Fibroblast of skin of abdomen (primary cell): ENCODE data around the gene CLEC11A.

Experiments used
- DNase-seq: peaks from one replicate; pipeline ENCODE4 v3.0.0-alpha.2; 2013

Gene CLEC11A

DNA sequence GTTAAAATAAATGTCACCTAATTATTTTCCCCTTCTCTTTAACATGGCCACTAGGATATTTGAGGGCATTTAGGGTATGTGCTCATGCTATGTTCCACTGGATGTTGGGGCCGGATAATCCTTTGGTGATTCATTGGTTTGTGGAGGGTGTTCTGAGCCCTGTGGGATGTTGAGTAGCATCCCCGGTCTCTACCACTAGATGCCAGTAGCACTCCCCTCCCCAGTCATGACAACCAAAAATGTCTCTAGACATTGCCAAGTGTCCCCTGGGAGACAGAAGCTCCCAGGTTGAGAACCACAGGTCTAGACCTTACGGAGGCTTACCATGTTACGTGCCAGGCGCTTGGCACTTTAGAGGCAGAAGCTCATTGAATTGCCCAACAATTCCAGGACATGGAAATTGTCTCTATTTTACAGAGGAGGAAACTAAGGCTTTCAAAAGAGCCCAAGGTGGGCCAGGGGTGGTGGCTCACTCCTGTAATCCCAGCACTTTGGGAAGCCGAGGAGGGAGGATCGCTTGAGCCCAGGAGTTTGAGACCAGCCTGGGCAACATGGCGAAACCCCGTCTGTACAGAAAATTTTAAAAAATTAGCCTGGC lies 17.6 kb upstream of the CLEC11A start:
- peak; percentile 75 for DNase-seq

DNA sequence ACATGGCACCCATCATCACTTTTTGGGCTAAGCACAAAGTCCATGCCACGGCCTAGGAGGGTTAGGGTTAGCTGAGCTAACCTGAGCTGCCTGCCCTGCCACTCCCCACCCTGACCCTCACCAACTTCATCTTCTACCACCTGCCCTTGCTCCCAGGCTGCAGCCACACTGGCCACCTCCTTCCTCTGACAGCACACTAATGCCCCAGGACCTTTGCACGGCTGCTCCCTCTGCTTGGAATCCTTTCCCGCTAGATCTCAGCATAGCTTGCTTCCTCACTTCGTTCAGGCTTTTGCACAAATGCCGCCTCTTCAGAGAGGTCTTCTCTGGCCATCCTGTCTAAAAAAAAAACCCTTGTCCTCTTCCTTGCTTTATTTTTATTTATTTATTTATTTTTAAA lies 16.8 kb upstream of the CLEC11A start:
- DNase-seq: no peak

DNA sequence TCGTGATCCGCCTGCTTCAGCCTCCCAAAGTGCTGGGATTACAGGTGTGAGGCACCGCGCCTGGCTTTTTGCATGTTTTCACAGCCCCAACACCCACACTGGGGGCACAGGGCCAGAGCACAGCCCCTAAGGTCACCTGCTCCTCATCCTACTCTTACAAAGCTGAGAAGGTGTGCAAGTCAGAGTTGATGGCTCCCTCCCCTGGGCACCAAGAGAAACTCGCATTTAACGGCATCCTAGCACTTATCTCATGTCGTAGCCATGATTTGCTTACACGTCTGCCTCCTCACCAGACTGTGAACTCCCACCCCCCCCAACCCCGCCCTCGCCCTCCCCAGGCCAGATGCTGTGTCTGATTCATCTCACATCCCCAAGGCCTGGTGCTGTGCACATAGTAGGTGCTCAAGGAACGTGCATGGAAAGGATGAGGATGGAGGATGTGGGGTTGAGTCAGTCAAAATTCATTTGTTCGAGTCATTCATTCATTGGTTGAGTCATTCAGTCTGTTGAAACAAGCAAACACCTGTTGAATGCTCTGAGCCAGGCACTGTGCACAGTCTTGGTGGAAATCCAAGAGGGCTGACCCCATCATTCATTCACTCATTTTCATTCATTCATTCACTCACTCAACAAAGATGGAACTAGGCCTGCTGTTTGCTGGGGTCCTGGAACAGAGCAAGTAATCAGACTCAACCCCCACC lies 14.8 kb upstream of the CLEC11A start:
- no peak for DNase-seq

DNA sequence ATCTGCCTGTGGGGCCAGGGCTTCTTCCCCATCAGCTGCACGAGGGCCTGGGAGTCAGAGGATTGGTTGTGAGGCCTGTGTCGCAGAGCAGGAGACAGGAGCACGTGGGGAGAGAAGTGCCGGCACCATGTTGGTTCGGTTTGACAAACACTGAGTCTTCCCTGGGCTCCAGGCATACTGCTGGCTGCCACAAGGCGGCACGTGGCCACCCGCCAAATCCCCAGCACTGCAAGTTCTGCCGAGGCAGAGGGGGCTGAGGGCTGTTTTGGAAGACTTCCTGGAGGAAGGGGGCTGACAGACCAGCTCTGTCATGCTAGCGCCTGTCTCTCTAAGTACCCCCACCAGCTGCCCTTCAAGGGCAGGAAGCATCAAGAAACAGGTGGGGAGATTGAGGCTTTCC lies 13.1 kb upstream of the CLEC11A start:
- DNase-seq: no peak

DNA sequence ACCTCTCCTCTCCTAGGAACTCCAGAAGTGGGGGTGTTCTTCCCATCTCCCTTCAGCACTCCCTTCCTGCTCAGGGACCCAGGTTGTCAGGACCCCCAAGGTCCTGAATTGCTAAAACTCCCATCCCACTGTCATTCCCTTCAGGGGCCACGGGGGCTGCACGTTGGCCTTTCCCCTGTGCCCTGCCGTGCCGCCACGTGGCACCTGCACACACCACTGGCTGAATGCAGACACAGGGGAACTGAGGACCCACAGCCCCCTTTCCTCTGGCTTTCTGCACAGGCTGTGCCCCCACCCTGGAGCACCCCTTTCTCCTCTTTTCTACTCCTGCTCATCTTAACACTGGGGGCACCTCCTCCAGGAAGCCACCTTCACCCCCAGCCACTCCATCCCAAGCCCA lies 12.6 kb upstream of the CLEC11A start:
- no peak for DNase-seq

DNA sequence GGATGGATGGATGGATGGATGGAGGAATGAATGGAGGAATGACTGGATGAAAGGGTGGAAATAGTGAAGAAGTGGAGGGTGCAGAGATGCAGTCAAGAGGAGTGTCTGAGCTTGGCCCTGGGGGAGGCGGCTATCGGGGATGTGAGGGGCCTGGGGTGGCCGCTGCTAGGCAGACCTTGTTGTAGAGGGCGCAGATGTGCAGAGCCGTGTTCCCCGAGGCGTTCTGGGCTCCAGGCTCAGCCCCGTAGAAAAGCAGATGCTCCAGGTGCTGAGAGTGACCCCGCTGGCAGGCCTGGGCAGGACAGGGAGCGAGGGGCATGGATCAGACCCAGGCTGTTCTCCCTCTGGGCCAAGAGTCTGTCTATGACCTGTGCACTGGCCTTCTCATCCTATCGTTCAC lies 12.0 kb upstream of the CLEC11A start:
- no peak for DNase-seq

DNA sequence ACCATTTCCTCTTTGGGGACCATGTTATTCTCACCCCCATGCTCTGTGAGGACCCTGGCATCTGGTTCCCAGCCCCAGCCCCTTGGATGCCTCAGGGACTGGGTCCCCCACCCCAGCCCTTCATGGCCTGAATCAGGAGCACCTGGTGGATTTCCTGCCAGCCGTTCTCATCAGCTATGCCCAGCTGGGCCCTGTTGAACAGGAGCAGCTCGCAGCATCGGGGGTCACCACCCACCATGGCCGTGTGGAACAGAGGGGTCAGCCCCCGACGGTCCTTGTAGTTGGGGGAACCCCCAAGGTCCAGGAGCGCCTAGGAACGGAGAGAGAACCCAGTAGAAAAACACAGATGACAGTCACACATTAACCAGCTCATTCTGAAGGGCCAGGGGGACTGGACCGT lies 11.4 kb upstream of the CLEC11A start:
- no peak for DNase-seq

DNA sequence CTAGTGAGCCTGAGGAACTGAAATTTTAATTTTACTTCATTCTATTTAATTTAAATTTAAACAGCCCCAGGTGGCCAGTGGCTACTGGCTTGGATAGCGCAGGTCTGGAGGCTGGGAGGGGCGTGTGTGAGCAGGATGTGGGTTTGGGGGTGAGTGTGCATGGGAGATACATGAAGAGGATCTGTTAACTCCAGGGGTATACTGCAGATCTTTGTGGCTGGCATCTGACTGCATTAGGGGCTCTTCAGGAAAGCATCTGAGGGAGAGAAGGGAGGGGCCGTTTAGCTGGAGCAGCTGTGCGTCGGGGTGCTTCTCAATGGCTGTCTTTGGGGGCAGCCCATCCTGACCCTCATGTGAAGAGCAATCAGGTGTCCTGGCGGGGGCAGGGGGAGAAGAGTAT lies 10.3 kb upstream of the CLEC11A start:
- no peak for DNase-seq

DNA sequence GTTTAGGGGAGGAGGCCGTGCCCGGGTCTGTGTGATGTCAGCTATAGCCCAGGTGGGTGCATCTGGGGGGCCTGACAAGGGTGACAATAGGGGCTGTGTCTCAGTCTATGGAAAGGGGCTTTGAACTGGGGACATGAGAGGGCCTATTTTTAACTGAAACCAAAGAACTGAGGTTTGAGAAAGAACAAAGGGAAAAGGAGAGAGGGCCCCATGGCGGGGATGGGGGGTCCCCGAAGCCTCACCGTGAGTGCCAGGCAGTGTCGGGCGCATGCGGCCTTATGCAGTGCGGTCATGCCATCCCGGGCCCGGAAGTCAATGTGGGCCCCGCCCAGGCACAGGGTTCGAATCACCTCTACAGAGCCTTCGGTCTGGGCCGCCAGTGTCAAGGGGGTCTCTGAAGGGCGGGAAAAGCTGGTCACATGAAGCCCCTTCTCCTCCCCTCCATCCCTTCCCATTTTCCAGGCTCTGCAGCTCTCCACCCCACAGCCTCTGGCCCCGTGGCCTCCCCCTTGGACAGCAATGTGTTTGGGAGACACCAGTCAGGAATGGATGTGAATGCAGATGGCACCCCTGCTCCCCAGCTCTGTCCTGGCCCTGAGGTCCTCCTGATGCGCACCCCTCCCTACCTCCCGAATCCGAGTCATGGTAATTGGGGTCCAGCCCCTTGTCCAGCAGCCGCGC lies 9.5 kb upstream of the CLEC11A start:
- no peak for DNase-seq

DNA sequence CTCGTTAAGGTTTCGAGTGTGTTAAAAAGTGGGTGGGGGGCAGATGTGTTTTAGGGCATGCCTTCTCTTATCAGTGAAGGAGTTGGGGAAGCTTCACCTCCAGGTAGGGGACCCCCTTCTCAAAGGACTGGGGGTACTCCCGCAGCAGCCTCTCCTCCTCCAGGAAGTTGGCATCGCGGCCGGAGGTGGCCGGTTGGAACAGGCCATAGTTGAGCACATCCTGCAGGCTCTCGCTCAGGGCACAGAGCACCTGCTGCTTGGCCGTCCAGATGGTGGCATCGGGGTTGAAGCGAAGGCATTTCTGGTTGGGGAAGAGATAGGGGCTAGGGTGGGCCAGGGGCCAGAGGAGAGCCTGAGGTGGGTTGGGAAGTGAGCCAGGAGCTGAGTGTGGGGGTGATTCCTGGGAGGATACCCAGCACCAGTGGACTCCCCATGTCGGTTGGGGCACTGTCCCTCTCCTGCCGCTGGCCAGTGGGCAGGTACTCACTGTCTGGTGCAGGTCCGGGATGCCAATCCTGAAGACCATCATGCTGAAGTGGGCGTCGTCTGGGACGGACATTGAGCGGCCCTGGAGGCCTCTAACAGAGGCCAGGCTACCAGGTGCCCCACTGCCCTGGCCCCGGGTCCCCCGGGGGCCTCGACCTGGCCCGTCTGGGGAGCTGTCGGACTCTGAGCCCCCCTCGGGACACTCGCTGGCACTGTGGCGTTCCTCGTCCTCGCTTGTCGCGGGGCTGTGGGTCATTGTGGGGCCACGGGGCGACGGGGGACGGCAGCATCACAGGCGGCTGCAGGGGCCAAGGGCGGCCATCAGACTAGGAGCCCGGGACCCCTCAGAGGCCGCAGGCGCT lies 6.8 kb upstream of the CLEC11A start:
- DNase-seq: no peak

DNA sequence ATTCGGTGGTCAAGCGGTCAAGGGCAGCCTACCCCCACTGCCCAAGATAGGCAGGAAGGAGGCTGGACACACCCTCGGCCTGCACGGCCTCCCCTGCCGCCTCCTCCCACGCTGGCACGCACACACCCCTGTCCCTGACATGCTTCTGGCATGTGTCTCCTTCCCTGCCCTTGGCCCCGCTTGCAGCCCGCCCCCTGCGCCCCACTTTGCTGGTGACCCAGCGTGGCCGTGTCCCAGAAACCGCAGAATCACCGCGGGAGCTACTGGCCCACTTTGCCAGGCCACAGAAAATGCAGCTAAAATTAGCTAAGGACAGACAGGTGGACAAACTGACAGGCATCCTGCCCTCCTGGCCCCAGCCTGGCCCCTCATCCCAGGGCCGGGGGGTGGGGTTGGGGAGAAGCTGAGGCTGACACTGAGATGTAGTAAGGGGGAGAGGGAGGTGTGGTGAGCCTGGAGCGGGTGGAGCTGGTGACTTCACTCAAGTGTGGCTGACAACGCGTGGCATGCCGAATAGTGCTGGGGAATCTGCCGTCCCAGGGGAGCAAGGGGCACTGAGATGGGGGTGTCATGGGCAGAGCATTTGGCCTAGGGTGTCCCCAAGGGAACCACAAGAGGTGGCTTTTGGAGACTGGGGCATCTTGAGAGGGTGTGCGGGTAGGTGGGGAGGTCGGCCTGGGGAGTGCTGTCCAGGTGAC lies 6.0 kb upstream of the CLEC11A start:
- DNase-seq: no peak

DNA sequence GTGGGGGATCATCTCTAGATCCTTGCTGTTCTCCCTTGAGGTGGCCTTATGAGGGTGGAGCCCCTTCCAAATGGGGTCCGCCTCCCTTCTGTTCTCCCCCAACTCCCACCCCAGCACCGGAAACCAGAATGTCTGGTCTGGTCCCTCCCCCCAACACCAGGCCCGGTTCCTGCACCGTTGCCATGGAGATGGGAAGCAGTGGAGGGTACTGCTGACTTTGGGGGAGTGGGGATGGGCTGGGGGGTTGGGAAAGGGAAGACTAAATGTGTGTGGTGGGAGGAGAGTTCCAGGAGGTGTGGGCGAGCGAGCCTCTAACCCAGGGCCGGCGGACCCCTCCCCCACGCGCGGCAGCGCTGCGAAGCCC lies 5.3 kb upstream of the CLEC11A start:
- DNase-seq: no peak

DNA sequence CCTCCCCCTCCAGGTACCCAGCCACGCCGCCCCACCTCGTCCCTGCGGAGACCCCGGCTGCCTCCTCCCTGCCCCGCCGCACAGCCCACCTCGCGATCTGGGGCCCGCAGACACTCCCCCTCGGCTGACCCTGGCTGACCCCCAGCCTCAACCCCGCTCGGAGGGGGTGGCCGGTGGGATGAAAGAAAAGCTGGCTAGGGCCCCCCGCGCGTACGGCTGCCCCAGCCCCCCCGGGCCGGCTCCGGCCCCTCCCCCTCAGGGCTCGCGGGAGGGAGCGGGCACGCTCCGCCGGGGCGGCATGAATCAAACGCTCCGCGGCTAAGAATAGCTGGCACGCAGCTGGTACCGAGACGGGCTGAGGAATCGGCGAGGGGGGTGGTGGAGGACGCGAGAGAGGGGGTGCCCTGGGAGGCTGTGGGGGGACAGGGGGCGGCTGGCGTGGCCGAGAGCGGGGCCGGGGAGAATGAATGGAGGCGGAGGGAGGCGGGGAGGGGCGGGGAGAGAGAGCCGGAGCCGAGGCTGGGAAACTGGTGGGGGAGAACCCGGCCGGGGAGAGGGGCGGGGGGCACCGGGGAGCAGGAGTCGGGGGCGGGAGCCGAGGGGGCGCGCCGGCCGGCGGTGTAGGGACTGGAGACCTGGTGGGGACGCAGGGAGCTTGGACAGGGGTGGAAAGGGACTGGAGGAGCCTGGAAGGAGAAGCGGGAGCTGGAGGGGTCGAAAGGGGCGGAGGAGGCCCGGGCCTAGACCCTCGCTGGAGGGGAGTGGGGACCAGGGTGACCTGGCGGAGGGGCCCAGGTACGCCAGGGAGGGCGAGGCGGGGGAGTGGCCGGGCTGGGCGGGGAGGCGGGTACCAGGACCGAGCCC lies 4.7 kb upstream of the CLEC11A start:
- DNase-seq: peak; percentile 17

DNA sequence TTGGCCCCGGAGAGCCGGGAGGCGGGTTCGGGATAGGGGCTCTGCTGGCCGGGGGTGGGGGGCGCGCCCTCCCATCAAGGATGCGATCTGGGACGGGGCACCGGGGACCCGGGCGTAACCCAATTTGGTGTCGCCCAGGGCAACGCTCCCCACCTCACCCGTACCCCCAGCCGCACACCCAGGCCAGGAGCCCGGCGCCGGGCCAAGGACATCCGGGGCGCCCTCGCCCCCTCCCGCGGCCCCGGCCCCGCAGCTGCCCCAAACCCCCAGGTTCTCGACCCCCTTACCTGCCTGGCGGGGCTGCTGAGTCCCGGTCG lies 4.1 kb upstream of the CLEC11A start:
- DNase-seq: no peak

DNA sequence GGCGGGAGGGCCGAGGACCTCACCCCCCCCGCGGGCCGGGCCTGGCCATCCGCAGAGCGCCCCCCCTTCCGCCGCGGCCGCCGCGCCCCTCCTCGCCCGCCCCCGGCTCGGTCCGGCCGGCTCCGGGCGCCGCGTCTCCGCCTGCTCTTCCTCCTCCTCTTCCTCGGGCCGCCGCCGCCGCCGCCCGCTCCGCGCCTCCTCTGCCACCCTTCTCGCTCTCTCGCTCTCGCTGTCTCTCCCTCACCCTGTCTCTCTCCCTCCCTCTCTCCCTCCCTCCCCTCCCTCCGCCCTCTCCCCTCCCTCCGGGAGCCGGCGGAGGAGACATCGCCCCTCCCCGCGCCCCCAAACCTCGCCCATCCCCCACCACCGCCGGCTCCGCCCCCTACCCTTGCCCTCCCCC lies 3.6 kb upstream of the CLEC11A start, which contains the start of gene SHANK1:
SHANK1 (minus strand) TSS at position 237 of the 400 bp plus-strand sequence. CDS start 2,883 bp downstream, outside the sequence.
- DNase-seq: peak; percentile 50

DNA sequence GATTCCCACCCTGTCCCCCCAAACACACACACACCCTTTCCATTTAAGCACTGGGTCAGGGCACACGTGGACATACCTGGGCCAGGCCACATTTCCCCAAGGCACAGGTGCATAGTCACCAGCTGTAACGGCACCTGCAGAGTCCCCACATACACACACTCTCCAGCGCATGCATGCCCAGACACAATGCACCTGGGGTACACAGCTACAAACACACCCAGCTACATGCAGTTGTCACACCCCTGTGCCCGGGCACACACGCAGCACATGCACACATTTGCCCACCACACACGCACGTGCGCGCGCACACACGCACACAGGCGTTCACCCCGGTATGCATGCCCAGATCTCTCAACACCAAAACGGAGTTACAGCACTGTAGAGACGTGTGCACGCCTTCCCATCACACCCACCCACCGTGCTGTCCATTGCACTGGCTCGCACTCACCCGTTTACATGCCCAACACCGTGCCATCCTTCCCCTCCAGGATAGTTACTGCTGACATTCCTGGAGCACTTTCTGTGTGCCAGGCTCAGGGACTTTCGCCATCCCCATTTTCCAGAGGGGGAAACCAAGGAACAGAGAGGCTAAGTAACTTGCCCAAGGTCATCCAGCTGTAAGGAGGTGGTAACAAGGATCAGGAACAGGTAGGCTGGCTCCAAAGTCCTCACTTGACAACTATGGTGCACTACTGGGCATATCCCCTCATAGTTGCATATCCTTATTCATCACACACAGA lies 2.8 kb upstream of the CLEC11A start:
- no peak for DNase-seq

DNA sequence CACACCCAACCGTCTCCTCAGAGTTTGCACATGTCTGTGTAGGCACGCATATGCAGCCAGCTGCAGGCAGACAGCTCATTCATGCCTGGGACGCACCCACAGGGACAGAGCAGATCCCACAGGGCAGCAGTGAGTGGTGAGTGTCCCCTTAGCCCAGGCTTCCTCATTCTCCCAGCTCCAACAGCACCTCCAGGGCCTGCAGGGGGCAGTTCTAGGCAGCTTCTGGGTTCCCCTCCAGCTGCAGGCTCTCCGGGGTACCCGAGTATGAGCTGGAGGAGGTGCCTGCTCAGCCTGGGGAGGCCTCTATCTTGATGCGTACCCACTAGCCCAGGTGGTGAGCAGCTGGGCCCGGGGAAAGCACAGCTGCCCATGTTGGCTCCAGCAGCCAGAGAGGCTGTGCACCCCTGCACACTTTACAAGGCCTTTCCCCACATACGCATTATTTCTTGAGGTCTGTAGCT lies 2.2 kb upstream of the CLEC11A start:
- DNase-seq: peak; percentile 59

DNA sequence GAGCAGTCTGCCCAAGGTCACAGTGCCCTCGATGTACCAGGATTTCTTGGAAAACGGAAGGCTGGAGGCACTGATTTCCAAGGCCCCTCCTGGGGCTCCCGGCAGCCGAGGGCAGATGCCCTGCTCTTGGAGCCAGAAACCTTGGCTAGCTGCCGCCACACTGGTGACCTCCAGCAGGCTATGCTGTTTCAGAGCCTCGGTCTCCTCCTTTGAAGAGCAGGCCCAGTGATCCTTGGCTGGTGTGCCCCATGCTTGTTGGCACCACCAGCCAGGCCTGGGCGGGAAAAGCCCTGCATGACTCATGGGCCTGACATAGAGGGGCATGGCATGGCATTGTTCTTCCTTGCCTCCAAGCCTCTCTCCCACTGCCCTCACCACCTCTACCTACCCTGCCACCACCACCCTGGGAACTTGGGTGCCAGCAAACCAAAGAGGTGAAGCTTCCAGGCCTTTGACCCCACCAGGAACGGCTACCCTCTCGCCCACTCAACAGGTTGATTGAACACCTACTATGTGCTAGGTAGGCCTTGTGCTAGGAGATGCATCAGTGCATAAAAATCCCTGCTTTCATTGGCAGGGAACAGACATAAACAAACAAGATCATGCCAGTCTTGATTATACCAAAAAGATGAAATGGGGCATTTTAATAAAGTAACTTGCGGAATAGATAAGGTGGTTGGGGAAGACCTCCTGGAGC lies 1.6 kb upstream of the CLEC11A start:
- DNase-seq: no peak

DNA sequence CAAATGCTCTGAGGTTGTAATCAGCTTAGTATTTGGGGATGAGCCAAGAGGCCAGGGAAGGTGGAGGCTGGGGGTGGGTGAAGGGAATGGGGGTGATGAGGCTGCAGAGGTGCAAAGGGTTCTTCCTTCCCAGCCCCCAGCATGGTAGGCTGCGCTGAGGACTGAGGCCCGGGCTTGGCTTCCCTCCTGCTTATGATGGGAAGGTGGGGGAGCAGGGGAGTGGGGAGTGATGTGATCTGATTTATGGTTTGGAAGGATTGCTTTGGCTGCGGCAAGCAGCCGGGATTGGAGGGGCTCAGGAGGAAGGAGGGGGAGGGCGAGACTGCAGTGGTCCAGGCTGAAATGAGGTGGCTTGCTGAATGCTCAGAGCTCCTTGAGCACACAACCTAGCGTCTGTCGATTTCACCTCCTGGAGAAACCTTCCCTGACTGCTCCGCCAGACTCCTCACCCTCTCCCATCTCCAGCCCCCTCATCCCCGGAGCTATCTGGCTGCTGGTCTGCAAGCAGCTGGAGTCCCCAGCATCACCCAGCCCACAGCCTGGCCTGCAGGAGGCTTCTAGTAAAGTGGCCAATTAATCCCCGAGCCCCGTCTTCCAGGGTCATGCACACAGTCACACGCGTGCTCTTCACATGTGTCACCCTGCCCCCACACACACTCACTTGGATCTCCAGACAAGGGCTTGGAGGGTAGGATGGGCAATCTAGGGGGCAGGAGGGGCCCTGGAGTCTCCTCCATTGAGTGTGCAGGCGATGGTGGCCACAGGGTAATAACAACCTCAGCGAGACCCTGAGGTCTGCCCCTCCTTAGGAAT lies 757 bp upstream of the CLEC11A start:
- DNase-seq: peak; percentile 77
